MCF 10A (cell line): Measurements from ENCODE around the gene LRFN4. TPM values are rescaled to one million over a fixed set of nuclear protein-coding genes. Genes with fewer than 3 reads are reported as not detected.
A peak's percentile ranks its signal among the peaks of the same experiment; 100 is the strongest.

Experiments
- BruUV-seq: library from RNA; stranded (reverse); fragments of 400-500 nt; replicated peaks from 2 replicates; lab custom pipeline; 2021; lab: Mats Ljungman, UMichigan
- CTCF ChIA-PET: fragments of 300-600 bp; sonication (Branson Sonifier 250); formaldehyde crosslinking; extraction: SDS; loops from one replicate; lab custom pipeline; 2021; ENCODE audit warnings: antibody characterized with exemption, inconsistent platforms; lab: Yijun Ruan, JAX
- POLR2A ChIA-PET: fragments of 300-600, 350-650 bp; sonication (Branson Sonifier 250); formaldehyde crosslinking; extraction: SDS; loops from one replicate; lab custom pipeline; 2020; ENCODE audit warnings: antibody characterized with exemption, inconsistent platforms; lab: Yijun Ruan, JAX
- DNase-seq: peaks from one replicate; pipeline ENCODE4 v3.0.0-alpha.2; 2018; ENCODE audit not compliant: unreplicated experiment
- H3K27ac Mint-ChIP-seq: one replicate; pipeline ENCODE4 v1.8.0; 2022; ENCODE audit warnings: mild to moderate bottlenecking, low read depth, mixed read lengths; ENCODE audit not compliant: unreplicated experiment
- H3K27me3 Mint-ChIP-seq: one replicate; pipeline ENCODE4 v1.8.0; 2022; ENCODE audit warnings: mixed read lengths; ENCODE audit not compliant: insufficient read depth, unreplicated experiment
- H3K36me3 Mint-ChIP-seq: one replicate; pipeline ENCODE4 v1.8.0; 2022; ENCODE audit warnings: mild to moderate bottlenecking, moderate library complexity, mixed read lengths; ENCODE audit not compliant: insufficient read depth, unreplicated experiment
- H3K4me1 Mint-ChIP-seq: one replicate; pipeline ENCODE4 v1.8.0; 2022; ENCODE audit warnings: mixed read lengths; ENCODE audit not compliant: insufficient read depth, unreplicated experiment
- H3K4me3 Mint-ChIP-seq: one replicate; pipeline ENCODE4 v1.8.0; 2022; ENCODE audit warnings: mild to moderate bottlenecking, moderate library complexity, mixed read lengths; ENCODE audit not compliant: unreplicated experiment
- H3K9me3 Mint-ChIP-seq: one replicate; pipeline ENCODE4 v1.8.0; 2022; ENCODE audit warnings: mixed read lengths; ENCODE audit not compliant: unreplicated experiment
- intact Hi-C: fragments of 100-400 bp; cut with micrococcal nuclease; formaldehyde crosslinking; loops from 2 replicates; pipeline ENCODE4 v1.14.1; 2022
- total RNA-seq: library from RNA; stranded (reverse); gene quantifications from 2 replicates; pipeline ENCODE4 v1.2.3, GENCODE V29; 2022
- TF ChIP-seq, protein P1 (sequence below): fragments of 200-600 bp; IDR thresholded peaks from one replicate; pipeline ENCODE4 v1.8.0; 2022; ENCODE audit warnings: antibody characterized with exemption, mild to moderate bottlenecking; ENCODE audit not compliant: unreplicated experiment

The LRFN4 gene
- total RNA-seq, 1 experiment from 2014 or later: 30.4 TPM

DNA sequence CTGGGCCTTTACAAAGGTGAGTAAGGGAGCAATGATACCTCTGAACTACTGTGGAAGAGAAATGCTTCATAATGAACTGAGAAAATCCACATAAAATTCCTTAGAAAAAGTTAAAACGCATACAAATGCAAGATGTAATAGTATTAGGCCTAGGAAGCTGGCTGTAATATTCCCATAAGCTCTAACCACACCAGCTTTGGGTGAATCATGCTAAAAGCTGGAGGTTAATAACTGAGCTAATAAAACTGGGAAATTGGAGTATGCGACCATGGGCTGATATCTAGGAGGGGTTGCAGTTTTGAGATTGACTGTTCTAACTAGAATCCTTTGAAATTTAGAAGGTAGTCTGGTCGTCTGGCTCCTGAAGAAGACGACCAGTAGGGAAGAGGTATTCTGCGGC, 42.2 kb upstream of the LRFN4 start:
- no peaks in the 10 kb centered on the region for H3K27me3 Mint-ChIP-seq
- ChIA-PET POLR2A (interaction anchor here (0.6 to 1.6 kb wide), 4 partner anchors 14 to 466 kb away, joined by 3 to 7 read pairs (median 5); no protein-coding TSS in a partner anchor), CTCF (interaction anchor here (1.7 kb wide), 1 partner anchor 121 kb away, joined by 4 read pairs; no protein-coding TSS in a partner anchor)
- H3K27ac Mint-ChIP-seq: no peak overlapping the region
- no peaks in the 10 kb centered on the region for H3K9me3 Mint-ChIP-seq
- BruUV-seq: no TSS peak
- H3K4me3 Mint-ChIP-seq: no peak overlapping the region
- DNase-seq: no peak
- H3K4me1 Mint-ChIP-seq: peaks cover 7% of the 10 kb centered on the region
- TF ChIP-seq, protein P1, sequence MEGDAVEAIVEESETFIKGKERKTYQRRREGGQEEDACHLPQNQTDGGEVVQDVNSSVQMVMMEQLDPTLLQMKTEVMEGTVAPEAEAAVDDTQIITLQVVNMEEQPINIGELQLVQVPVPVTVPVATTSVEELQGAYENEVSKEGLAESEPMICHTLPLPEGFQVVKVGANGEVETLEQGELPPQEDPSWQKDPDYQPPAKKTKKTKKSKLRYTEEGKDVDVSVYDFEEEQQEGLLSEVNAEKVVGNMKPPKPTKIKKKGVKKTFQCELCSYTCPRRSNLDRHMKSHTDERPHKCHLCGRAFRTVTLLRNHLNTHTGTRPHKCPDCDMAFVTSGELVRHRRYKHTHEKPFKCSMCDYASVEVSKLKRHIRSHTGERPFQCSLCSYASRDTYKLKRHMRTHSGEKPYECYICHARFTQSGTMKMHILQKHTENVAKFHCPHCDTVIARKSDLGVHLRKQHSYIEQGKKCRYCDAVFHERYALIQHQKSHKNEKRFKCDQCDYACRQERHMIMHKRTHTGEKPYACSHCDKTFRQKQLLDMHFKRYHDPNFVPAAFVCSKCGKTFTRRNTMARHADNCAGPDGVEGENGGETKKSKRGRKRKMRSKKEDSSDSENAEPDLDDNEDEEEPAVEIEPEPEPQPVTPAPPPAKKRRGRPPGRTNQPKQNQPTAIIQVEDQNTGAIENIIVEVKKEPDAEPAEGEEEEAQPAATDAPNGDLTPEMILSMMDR: no peak
- intact Hi-C loops: loop anchor here (5.0 to 10.0 kb wide), 2 partner anchors 70 to 122 kb away; a partner anchor contains a TSS
- peaks cover 32% of the 10 kb centered on the region for H3K36me3 Mint-ChIP-seq

DNA sequence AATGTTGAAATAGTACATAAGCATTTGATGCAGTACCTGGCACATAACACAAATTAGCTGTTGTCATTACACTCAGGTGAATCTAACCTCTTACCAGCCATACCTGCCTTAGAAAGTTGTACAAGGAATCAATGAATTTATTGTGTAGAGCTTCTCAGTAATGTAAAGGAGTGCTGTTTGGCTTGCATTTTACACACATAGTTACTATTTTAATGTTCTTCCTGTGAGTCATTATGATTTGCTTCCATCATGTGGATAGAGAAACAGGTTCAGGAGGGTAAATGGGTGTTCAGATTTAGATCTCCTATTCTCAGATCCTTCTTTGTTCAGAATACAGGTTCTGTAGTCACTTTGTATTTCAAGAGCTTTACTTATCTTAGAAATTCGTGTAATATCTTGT, 41.2 kb upstream of the LRFN4 start:
- Mint-ChIP-seq H3K4me1 (peaks cover 7% of the 10 kb centered on the region), H3K27ac (peak overlapping the region; percentile 63), H3K4me3 (no peak overlapping the region), H3K9me3 (no peaks in the 10 kb centered on the region), H3K27me3 (no peaks in the 10 kb centered on the region), H3K36me3 (peaks cover 26% of the 10 kb centered on the region)
- intact Hi-C loops: loop anchor here (5.0 to 10.0 kb wide), 2 partner anchors 71 to 123 kb away; a partner anchor contains a TSS
- CTCF ChIA-PET: interaction anchor here (0.6 kb wide), 2 partner anchors 17 to 120 kb away, joined by 3 read pairs; no protein-coding TSS in a partner anchor
- POLR2A ChIA-PET: interaction anchor here (0.9 to 1.6 kb wide), 3 partner anchors 10 to 17 kb away, joined by 3 to 7 read pairs (median 3); no protein-coding TSS in a partner anchor
- TF ChIP-seq, protein P1: no peak
- no peak for DNase-seq
- BruUV-seq: no TSS peak

DNA sequence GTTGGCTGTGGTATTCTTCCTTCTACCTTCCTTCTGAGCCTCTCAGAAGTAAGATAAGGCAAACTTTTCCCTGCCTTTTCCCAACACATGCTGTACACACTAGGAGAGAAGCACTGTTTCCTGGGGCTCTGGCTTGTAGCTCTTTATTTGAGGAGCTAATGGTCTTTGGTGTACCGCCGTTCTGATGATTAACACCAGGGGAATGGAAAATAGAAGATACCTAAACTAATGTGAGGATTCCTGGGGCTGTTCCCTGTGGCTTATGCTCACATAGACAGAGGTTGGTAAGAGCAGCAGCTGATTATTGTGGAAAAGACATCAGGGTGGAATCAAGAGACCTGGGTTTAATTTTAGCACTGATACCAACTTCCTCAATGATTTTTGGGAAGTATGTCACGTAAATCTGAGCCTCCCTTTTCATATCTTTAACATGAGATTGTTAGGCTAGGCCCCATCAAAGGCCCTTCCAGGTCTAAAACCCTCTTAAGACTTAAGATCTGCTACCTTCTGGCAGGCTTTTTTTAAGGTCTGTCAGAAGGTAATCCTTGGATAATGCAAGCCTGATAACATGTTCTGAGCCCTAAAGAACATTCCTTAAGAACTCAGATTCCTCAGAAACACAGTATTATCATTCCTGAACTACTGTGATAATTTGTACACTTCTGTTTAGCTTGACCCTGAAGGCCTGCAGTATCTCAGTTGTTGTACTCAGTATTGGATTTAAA, 38.5 kb upstream of the LRFN4 start:
- Mint-ChIP-seq H3K9me3 (no peaks in the 10 kb centered on the region), H3K27me3 (no peaks in the 10 kb centered on the region), H3K27ac (no peak overlapping the region), H3K4me3 (no peak overlapping the region), H3K4me1 (peaks cover 7% of the 10 kb centered on the region), H3K36me3 (peaks cover 34% of the 10 kb centered on the region)
- DNase-seq: no peak
- ChIA-PET POLR2A (interaction anchor here (0.6 to 1.4 kb wide), 6 partner anchors 8 to 265 kb away, joined by 3 to 4 read pairs (median 3); partner anchors contain the start of gene RBM4), CTCF (interaction anchor here (0.7 to 0.8 kb wide), 2 partner anchors 8 to 124 kb away, joined by 3 read pairs; no protein-coding TSS in a partner anchor)
- TF ChIP-seq, protein P1: no peak
- intact Hi-C loops: loop anchor here (5.0 to 10.0 kb wide), 2 partner anchors 74 to 126 kb away; a partner anchor contains a TSS
- no TSS peak for BruUV-seq

DNA sequence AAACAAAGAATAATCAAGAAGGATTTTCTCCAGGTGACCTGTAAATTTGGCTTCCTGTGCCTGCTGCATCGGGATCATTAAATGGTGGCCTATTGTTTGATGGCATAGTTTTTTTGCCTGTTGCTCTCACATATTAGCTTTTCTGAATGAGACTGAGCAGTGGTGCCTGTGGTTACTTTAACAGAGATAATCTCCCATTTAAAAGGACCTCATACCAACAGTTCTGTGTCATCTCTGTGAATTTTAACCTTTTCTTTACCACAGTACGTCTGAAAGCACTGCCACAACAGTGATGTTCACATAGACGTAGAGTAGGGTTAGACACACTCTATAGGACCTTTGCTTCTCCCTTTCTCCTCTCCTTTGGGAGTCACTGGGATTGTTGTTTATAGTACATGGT, 36.5 kb upstream of the LRFN4 start:
- Mint-ChIP-seq H3K36me3 (peaks cover 31% of the 10 kb centered on the region), H3K4me3 (no peak overlapping the region), H3K27ac (no peak overlapping the region), H3K9me3 (no peaks in the 10 kb centered on the region), H3K27me3 (no peaks in the 10 kb centered on the region), H3K4me1 (peaks cover 5% of the 10 kb centered on the region)
- DNase-seq: no peak
- intact Hi-C loops: no loop called here
- BruUV-seq: no TSS peak
- ChIA-PET CTCF (no interaction called here), POLR2A (interaction anchor here (0.6 to 0.8 kb wide), 2 partner anchors 18 to 142 kb away, joined by 3 to 4 read pairs; no protein-coding TSS in a partner anchor)
- TF ChIP-seq, protein P1: no peak
